HG03354 (cell line): Measurements from ENCODE around the gene XAB2.
"Not testable (repeated sequence)": the region's sequence is repeated elsewhere in the genome, so short reads cannot be mapped to it uniquely, and the experiment has no call there.

Experiments used
- ATAC-seq: cut with Tn5 transposase; IDR thresholded peaks from one replicate; pipeline ENCODE4 v1.9.1; 2021; ENCODE audit warnings: mild to moderate bottlenecking; ENCODE audit not compliant: unreplicated experiment, poor library complexity, severe bottlenecking

Gene XAB2

DNA sequence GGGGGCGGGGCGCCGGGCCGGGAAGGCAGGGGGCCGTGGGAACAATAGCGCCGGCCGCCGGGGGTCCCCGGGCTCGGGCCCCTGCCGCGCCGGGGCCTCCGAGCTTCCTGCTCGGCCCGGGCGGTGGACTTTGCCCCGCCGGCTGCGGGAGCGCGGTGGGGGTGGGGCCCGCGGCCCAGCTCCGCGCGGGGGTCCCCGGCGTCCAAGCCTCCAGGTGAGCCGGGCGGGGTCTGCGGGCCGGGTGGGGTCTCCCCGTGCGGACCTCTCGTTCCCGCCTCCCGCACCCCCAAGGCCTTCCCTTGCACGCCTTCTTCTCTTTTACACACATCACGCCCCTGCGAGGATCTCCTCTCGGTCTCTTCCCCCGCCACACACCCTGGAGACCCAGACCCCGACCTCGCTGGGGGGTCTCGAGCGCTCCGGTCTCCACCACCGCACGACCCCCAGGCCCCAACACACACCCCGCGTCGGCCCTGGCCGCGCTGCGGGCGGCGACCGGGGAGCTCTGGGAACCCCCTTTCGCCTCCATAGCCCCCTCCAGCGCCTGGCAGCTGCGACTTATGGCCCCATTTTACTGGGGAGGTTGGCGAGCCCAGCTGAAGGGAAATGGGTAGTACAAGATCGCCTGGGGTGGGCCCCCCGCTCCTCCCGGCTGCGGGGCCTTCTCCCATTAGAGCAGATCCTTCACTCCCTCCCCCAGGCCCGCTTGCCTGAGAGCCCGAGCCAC lies 33.0 kb downstream of the XAB2 start:
- ATAC-seq = peak; percentile 28

DNA sequence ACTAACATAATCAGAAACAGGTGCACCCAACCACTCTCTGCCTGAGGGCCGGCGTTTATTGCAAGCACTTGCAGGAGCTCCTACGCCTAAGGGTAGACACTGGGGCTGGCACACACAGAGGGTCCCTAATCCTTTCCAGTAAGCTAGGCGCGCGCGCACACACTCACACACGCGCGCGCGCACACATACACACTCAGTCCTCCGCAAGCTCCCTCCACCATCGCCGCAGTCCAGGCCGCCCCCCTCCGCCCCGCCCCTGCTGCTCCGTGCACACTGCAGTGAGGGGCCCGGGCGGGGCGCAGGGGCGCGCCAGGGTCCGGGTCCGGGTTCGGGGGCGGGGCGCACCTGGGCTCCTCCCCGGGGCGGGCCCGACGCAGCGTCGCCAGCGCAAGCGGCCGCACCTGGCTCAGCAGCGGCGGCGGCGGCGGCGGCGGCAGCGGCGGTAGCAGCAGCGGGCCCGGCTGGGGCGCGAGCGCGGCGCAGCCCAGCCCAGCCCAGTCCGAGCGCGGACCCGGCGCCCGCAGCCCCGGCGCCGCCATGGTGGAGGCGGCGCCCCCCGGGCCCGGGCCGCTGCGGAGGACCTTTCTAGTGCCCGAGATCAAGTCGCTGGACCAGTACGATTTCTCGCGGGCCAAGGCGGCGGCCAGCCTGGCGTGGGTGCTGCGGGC lies 33.7 kb downstream of the XAB2 start, which contains the start of gene CAMSAP3:
Gene CAMSAP3 (plus strand): TSS at position 398 of the 668 bp plus-strand sequence. CDS start 140 bp downstream, at position 538.
- peak; percentile 54 for ATAC-seq

DNA sequence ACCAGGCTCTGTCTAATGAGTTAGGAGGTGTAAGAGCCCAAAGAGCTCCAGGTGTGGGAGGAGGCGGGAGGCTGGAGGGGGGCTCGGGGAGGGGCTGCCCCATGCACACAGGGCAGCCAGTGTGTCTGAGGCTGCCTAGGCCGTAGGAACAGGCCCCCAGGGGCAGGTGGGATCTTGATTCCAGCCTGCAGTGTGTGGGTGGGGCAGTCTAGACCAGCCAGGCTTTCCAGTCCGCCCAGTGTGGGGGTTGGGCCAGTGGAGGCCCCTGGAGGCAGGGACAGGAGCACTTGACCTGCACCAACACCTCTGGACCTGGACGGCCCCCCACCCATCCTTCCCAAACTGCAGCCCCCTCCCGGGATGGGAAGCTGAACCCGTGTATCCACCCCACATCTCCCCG lies 39.1 kb downstream of the XAB2 start:
- ATAC-seq = no peak

DNA sequence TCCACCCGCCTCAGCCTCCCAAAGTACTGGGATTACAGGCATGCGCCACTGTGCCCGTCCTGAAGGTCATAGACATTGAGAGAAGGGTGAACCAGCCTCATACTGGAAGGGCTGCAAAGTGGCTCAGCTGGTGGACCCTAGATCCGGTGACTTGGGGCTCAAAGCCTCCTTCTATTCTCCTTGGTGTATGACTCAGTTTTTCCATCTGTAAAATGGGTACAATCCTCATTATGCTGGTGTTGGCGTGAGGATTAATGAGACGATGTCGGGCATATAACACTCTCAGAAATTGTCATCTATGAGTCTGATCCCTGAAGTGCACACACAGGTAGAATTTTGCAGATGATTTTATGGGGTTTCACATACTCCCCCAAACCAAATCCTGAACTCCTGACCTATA lies 39.5 kb downstream of the XAB2 start:
- ATAC-seq = no peak

DNA sequence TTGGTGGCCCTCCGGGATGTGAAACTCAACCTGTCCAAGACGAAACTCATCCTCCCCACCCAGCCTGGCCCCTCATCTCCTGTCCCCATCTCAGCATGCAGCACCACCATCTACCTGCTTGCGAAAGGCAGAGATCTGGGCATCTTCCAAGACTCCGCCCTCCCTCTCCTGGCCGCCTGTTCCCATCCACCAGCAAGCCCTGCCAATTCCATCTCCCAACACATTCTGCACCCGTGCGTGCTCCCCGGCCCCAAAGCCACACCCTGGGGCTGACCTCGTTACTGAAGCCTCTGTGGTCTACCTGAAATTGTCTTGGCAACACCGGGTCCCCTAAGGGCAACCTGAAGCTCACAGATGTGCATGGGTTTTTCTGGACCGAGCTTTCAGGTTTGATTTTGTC lies 46.9 kb downstream of the XAB2 start:
- ATAC-seq = no peak

DNA sequence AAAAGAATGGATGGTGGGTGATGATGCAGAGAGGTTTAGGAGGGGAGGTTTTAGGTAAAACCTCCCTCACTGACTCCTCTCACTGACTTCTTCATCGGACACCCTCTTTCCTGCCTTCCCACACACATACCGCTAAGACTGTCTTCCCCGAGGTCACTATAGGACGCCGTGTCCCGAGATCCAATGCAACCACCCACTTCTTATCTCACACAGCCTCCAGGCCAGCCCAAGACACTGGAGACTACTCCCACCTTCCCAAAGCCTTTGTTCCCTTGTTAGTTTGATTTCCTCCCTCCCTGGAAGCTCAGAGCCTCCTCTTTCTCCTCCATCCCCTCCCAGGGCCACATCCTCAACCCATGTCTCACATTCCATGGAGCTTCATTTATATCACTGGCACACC lies 50.2 kb downstream of the XAB2 start:
- ATAC-seq = no peak

DNA sequence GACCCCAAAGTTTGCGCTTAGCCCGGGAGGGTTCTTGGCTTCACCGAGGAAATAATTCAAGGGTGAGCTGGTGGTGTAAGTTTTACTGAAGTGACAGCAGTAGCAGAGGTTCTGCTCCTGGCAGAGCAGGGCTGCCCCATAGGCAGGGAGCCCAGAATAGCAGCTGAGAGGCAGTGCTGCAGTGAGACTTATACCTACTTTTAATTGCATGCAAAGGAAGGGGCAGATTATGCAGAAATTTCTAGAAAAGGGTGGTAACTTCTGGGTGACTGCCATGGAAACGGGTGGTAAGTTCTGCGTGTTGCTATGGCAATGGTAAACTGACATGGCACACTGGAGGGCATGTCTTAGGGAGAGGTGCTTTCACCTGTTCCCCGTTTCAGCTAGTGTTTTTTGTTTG lies 51.2 kb downstream of the XAB2 start:
- ATAC-seq = no peak

DNA sequence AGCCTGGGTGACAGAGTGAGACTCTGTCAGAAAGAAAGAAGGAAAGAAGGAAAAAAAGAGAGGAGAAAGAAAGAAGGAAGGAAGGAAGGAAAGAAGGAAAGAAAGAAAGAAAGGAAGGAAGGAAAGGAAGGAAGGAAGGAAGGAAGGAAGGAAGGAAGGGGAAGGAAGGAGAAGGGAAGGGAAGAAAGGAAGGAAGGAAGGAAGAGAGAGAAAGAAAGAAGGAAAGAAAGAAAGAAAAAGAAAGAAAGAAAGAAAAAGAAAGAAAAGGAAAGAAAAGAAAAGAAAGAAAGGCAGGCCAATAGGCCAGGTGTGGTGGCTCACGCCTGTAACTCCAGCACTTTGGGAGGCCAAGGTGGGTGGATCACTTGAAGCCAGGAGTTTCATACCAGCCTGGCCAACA lies 51.9 kb downstream of the XAB2 start:
- not testable (repeated sequence) for ATAC-seq

DNA sequence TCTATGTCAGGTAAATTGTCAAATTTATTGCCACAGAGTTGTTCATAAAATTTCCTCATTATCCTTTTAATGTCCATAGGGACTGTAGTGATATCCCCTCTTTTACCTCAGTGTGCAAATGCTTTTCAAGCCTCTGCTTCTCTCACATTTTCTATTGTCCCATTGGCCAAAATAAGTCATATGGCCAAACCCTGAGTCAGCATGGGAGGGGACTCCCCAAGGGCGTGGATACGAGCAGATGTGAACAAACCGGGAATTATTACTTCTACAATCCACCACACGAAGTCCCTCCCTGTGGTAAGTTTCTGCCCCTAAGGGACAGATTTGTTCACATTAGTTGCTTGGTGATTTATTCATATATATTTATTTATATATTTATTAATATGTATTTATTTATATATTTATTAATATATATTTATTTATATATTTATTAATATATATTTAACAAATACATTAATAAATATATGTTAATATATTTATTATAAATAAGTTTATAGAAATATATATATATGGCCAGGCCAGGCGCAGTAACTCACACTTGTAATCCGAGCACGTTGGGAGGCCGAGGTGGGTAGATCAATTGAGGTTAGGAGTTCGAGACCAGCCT lies 53.8 kb downstream of the XAB2 start:
- no peak for ATAC-seq

DNA sequence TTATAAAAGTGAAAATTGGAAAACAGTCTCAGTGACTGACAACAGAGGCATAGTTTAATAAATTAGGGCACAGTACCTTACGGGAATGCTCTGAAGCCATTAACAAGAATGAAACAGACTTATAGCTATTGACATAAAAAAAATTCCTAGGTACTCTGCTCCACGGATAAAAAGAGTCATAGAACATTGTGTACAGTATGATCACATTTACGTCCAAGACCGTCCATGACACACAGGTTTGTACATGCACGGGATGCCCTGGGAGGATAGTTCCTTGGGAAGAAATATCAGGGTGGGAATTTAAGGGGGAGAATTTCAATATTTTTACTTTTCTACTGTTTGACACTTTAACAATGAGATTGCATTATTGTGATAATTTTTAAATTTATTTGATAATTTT lies 58.6 kb downstream of the XAB2 start:
- ATAC-seq = no peak
